Fibroblast of pulmonary artery (primary cell): ENCODE measurements around the gene RAD51AP1.

Source experiments
- DNase-seq: peaks from one replicate; pipeline ENCODE4 v3.0.0-alpha.2; 2010; ENCODE audit warnings: low read depth
- H3K4me3 ChIP-seq: replicated peaks from 2 replicates; pipeline ENCODE4 v1.5.1; 2011; ENCODE audit warnings: low read depth, mild to moderate bottlenecking, control low read depth, low read length, moderate library complexity
- TF ChIP-seq, protein P1 (sequence below): IDR thresholded peaks from 2 replicates; pipeline ENCODE4 v1.5.1; 2011; ENCODE audit warnings: mild to moderate bottlenecking, control low read depth, low read length, inconsistent platforms; ENCODE audit errors: missing control alignments

RAD51AP1 gene

DNA sequence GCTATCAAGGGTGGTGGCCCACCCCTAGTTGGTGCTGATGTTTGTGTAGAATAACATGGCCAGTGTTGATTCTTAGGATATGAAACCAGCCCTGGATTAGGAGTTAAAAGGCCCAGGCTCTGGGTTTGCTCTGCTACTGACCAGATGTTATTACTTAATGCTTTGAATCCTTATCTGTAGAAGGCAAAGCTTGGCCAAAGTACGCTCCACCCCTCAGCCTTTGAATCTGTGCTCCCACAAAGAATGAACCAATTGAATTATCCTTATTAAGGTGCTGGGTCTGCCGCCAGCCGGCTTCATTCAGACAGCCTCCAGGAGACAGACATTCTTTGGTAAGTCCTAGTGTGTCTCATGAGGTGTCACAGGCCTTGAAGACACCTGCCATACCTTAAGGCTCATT lies 68.4 kb downstream of the RAD51AP1 start:
- DNase-seq: peak; percentile 15
- H3K4me3 ChIP-seq: no peak overlapping the region
- TF ChIP-seq, protein P1, sequence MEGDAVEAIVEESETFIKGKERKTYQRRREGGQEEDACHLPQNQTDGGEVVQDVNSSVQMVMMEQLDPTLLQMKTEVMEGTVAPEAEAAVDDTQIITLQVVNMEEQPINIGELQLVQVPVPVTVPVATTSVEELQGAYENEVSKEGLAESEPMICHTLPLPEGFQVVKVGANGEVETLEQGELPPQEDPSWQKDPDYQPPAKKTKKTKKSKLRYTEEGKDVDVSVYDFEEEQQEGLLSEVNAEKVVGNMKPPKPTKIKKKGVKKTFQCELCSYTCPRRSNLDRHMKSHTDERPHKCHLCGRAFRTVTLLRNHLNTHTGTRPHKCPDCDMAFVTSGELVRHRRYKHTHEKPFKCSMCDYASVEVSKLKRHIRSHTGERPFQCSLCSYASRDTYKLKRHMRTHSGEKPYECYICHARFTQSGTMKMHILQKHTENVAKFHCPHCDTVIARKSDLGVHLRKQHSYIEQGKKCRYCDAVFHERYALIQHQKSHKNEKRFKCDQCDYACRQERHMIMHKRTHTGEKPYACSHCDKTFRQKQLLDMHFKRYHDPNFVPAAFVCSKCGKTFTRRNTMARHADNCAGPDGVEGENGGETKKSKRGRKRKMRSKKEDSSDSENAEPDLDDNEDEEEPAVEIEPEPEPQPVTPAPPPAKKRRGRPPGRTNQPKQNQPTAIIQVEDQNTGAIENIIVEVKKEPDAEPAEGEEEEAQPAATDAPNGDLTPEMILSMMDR: no peak

DNA sequence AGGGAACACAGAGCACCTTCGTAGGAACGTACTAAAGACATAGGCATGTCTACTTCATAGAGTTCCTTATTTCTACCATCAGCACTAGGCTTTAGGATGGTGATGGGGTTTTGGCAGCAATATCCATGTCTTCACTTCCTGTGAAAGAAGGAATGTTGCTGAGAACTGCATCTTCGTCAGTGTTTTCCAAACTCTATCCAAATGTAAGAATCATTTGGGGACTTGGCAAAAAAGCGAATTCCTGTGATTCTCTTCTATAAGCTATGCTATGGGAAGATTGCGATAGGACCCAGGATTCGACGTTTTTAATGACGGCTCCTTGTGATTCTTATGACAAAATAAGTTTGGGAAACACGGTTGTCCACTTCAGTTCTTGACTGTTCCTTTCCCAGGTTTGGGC lies 70.4 kb downstream of the RAD51AP1 start:
- TF ChIP-seq, protein P1: no peak
- DNase-seq: peak; percentile 39

More for the DNA sequence above, 70.4 kb downstream of the RAD51AP1 start:
- no peak overlapping the region for H3K4me3 ChIP-seq
